WERI-Rb-1 (cell line): ENCODE measurements around the gene CABP1.
A peak's percentile ranks its signal among the peaks of the same experiment; 100 is the strongest.

Experiments
- DNase-seq: peaks from one replicate; pipeline ENCODE4 v3.0.0-alpha.2; 2020
- H3K27ac ChIP-seq: fragments of 250-450 bp; sonication (Bioruptor Pico); 2 replicates; pipeline ENCODE4 v1.5.1; 2020; ENCODE audit warnings: mild to moderate bottlenecking, moderate library complexity
- H3K27me3 ChIP-seq: fragments of 250-450 bp; sonication (Bioruptor Pico); 2 replicates; pipeline ENCODE4 v1.5.1; 2021; ENCODE audit warnings: mild to moderate bottlenecking, low read depth, moderate library complexity; ENCODE audit not compliant: insufficient read depth, severe bottlenecking
- H3K36me3 ChIP-seq: fragments of 250-450 bp; sonication (Bioruptor Pico); 2 replicates; pipeline ENCODE4 v1.5.1; 2020; ENCODE audit warnings: mild to moderate bottlenecking, moderate library complexity
- H3K4me3 ChIP-seq: 2 replicates; pipeline ENCODE4 v1.5.1; 2011; ENCODE audit warnings: low read depth, mild to moderate bottlenecking, control low read depth, low read length
- H3K9me3 ChIP-seq: fragments of 250-450 bp; sonication (Bioruptor Pico); 2 replicates; pipeline ENCODE4 v1.5.1; 2021; ENCODE audit warnings: mild to moderate bottlenecking, moderate library complexity; ENCODE audit not compliant: severe bottlenecking
- CTCF ChIP-seq: IDR thresholded peaks from 2 replicates; pipeline ENCODE4 v1.5.1; 2011; ENCODE audit warnings: low read depth, mild to moderate bottlenecking, control low read depth, inconsistent platforms, low read length

CABP1 gene

GRCh38 chr12:120631097-120631496 lies 9.3 kb upstream of the CABP1 start:
- H3K9me3 ChIP-seq, result no peaks in the 10 kb centered on the region
- no peak overlapping the region for H3K4me3 ChIP-seq
- no peak for TF ChIP-seq CTCF
- H3K27me3 ChIP-seq, result no peaks in the 10 kb centered on the region
- DNase-seq, result no peak
- no peaks in the 10 kb centered on the region for H3K36me3 ChIP-seq
- no peak overlapping the region for H3K27ac ChIP-seq

- no peak for DNase-seq
- peak overlapping the region; percentile 1 for H3K4me3 ChIP-seq
- H3K27ac ChIP-seq, result no peak overlapping the region
- no peak for TF ChIP-seq CTCF
- peaks cover 64% of the 10 kb centered on the region for H3K27me3 ChIP-seq
- H3K36me3 ChIP-seq, result no peaks in the 10 kb centered on the region
- H3K9me3 ChIP-seq, result no peaks in the 10 kb centered on the region
Observed at GRCh38 chr12:120640861-120641833, 721 bp downstream of the CABP1 start.

GRCh38 chr12:120642121-120642520 lies 1.7 kb downstream of the CABP1 start:
- no peak for TF ChIP-seq CTCF
- H3K27me3 ChIP-seq, result peaks cover 68% of the 10 kb centered on the region
- no peak overlapping the region for H3K27ac ChIP-seq
- no peak for DNase-seq
- no peaks in the 10 kb centered on the region for H3K36me3 ChIP-seq
- H3K4me3 ChIP-seq, result no peak overlapping the region
- no peaks in the 10 kb centered on the region for H3K9me3 ChIP-seq

GRCh38 chr12:120642826-120643225 lies 2.4 kb downstream of the CABP1 start:
- DNase-seq, result no peak
- H3K36me3 ChIP-seq, result no peaks in the 10 kb centered on the region

GRCh38 chr12:120643574-120643973 lies 3.1 kb downstream of the CABP1 start:
- DNase-seq, result no peak
- peaks cover 78% of the 10 kb centered on the region for H3K27me3 ChIP-seq
- no peak overlapping the region for H3K4me3 ChIP-seq
- no peak for TF ChIP-seq CTCF
- H3K36me3 ChIP-seq, result no peaks in the 10 kb centered on the region
- H3K27ac ChIP-seq, result no peak overlapping the region
- H3K9me3 ChIP-seq, result no peaks in the 10 kb centered on the region

More at GRCh38 chr12:120642826-120643225, 2.4 kb downstream of the CABP1 start:
- Histone ChIP-seq H3K27ac (no peak overlapping the region), H3K4me3 (no peak overlapping the region), H3K9me3 (no peaks in the 10 kb centered on the region), H3K27me3 (peaks cover 70% of the 10 kb centered on the region)
- TF ChIP-seq CTCF, result no peak
